MM.1S (cell line): ENCODE results near the gene OR3A2.

Experiments
- EZH2 ChIP-seq: fragments of 300-600 bp; sonication (generic); optimal IDR thresholded peaks from 2 replicates; pipeline ENCODE3; 2017; ENCODE audit warnings: low read depth, mild to moderate bottlenecking, antibody characterized with exemption, low read length, mixed read lengths
- TF ChIP-seq, protein P1 (sequence below): fragments of 300-600 bp; sonication (generic); IDR thresholded peaks from 2 replicates; pipeline ENCODE4 v1.5.1; 2016; ENCODE audit warnings: antibody characterized with exemption, low read length, mixed read lengths

DNA sequence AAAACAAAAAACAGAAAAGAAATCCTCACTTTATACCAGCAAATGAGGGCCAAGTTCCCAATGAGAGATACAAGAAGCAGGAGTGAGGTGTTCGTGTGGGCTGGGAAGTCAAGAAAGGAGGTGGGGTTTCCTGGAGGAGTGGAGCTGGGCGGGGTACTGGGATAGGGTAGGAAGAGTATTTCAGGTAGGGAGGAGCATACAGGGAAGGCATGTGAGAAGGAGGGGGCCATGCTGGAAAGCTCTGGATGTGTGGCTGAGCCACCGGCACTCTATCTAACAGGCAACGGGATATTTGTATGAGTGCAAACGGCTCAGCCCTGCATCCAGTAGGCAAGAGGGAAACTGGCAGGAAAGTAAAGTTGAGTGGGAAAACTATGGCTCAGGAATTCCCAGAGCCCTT is 4.2 kb downstream of the OR3A2 start:
- TF ChIP-seq, protein P1, sequence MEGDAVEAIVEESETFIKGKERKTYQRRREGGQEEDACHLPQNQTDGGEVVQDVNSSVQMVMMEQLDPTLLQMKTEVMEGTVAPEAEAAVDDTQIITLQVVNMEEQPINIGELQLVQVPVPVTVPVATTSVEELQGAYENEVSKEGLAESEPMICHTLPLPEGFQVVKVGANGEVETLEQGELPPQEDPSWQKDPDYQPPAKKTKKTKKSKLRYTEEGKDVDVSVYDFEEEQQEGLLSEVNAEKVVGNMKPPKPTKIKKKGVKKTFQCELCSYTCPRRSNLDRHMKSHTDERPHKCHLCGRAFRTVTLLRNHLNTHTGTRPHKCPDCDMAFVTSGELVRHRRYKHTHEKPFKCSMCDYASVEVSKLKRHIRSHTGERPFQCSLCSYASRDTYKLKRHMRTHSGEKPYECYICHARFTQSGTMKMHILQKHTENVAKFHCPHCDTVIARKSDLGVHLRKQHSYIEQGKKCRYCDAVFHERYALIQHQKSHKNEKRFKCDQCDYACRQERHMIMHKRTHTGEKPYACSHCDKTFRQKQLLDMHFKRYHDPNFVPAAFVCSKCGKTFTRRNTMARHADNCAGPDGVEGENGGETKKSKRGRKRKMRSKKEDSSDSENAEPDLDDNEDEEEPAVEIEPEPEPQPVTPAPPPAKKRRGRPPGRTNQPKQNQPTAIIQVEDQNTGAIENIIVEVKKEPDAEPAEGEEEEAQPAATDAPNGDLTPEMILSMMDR: no peak
- TF ChIP-seq EZH2: no peak
